ENCODE measurements around the gene IGFN1. TPM values are rescaled to one million over a fixed set of nuclear protein-coding genes. Genes with fewer than 3 reads are reported as not detected.

The IGFN1 gene
- total and polyA plus RNA-seq, 2 of the 4 experiments (the other 2 are of a cell fraction): 0.05 TPM; not detected in 1

DNA sequence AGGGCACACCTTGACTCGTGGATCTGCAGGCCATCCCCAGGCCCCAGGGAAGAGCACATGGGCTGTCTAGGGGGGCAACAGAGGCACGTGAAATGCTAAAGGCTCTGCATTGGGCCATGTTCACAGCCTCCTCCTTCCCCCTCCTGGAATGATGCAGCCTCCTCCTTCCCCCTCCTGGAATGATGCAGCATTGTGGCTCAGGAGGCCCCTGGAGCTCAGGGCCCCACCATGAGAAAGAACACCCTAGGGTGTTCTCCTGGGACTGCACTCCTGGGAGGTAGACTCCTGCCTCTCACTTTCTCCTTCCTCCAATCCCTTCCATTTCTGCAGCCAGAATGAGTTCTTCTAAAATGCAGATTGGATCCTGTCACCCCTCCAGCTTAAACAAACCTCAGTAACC is 1.5 kb upstream of the IGFN1 start:
- Histone ChIP-seq H3K4ac (ENCODE audit: low read depth, low read length) (no peak overlapping the region), H3K23ac (ENCODE audit: low read depth, low read length) (no peak overlapping the region), H3K27ac (ENCODE audit: insufficient read depth, low read length) (no peak overlapping the region), H3K18ac (ENCODE audit: low read depth, low read length) (no peak overlapping the region), H3K56ac (ENCODE audit: extremely low read depth, insufficient read depth, low read length) (no peak overlapping the region), H3K14ac (replicated peaks; ENCODE audit: low read depth, low read length) (no peak overlapping the region), H3K9me3 (ENCODE audit: control insufficient read depth, insufficient read depth, low read length) (no peaks in the 10 kb centered on the region), H2BK20ac (ENCODE audit: low read depth, low read length) (no peak overlapping the region), H2AFZ (replicated peaks; ENCODE audit: low read length, poor library complexity) (no peak overlapping the region), H3K27me3 (ENCODE audit: control insufficient read depth, insufficient read depth, low read length) (no peaks in the 10 kb centered on the region), H3K4me1 (ENCODE audit: control insufficient read depth, insufficient read depth, low read length) (peaks cover 6% of the 10 kb centered on the region), H4K91ac (ENCODE audit: insufficient read depth, low read depth, low read length) (no peak overlapping the region), H2BK5ac (ENCODE audit: low read depth, low read length, poor library complexity, severe bottlenecking) (no peak overlapping the region), H4K8ac (ENCODE audit: low read depth in 2 of 2, low read length in 2 of 2) (no peak overlapping the region), H3K36me3 (ENCODE audit: control insufficient read depth, insufficient read depth, low read length) (no peaks in the 10 kb centered on the region), H2AK5ac (ENCODE audit: low read depth, low read length) (no peak overlapping the region), H3K9me1 (ENCODE audit: insufficient read depth, low read length) (peaks cover 15% of the 10 kb centered on the region), H2AK9ac (replicated peaks; ENCODE audit: low read depth, low read length, poor library complexity) (no peak overlapping the region), H3K79me1 (ENCODE audit: low read depth in 1 of 2, low read length in 2 of 2) (no peaks in the 10 kb centered on the region), H3K4me2 (ENCODE audit: low read depth, low read length) (no peak overlapping the region), H4K20me1 (ENCODE audit: insufficient read depth, low read length) (no peaks in the 10 kb centered on the region), H3K4me3 (ENCODE audit: insufficient read depth, low read depth, low read length) (no peak overlapping the region), H4K5ac (ENCODE audit: low read depth, low read length) (no peak overlapping the region), H2BK120ac (ENCODE audit: low read depth, low read length) (no peak overlapping the region), H3K9ac (ENCODE audit: low read depth, low read length) (no peak overlapping the region), H2BK15ac (ENCODE audit: low read depth, low read length) (no peak overlapping the region)
- intact Hi-C loops (cut with micrococcal nuclease): loop anchor here (10.0 kb wide), 1 partner anchor 104 kb away; no protein-coding TSS in a partner anchor
- in situ Hi-C loops (cut with MboI; ENCODE audit: low sequenced_read_pairs): no loop called here
- WGBS, 2 experiments (ENCODE audit: extremely low coverage in 2 of 2, insufficient read length in 1 of 2): no CpG with 5 or more reads among the region's 2 CpGs
- no peak for TF ChIP-seq RFX5 (IDR thresholded peaks at IDR 0.05; ENCODE audit: low read depth, low read length)
- no peak for TF ChIP-seq MAZ (IDR thresholded peaks at IDR 0.05; ENCODE audit: borderline replicate concordance, low read depth, low read length)
- TF ChIP-seq, protein P1, sequence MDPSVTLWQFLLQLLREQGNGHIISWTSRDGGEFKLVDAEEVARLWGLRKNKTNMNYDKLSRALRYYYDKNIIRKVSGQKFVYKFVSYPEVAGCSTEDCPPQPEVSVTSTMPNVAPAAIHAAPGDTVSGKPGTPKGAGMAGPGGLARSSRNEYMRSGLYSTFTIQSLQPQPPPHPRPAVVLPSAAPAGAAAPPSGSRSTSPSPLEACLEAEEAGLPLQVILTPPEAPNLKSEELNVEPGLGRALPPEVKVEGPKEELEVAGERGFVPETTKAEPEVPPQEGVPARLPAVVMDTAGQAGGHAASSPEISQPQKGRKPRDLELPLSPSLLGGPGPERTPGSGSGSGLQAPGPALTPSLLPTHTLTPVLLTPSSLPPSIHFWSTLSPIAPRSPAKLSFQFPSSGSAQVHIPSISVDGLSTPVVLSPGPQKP (IDR thresholded peaks at IDR 0.05; ENCODE audit: borderline replicate concordance, low read depth, low read length): no peak
- TF ChIP-seq FOS (IDR thresholded peaks at IDR 0.05; ENCODE audit: low read depth, low read length): no peak
- no peak for TF ChIP-seq NFE2L2 (IDR thresholded peaks at IDR 0.05; ENCODE audit: low read depth, low read length)
- TF ChIP-seq RAD21 (IDR thresholded peaks at IDR 0.05; ENCODE audit: low read length): no peak
- no peak for TF ChIP-seq MXI1 (IDR thresholded peaks at IDR 0.05; ENCODE audit: borderline replicate concordance, low read depth, low read length)
- TF ChIP-seq CEBPB (IDR thresholded peaks at IDR 0.05; ENCODE audit: low read depth, low read length): no peak
- no peak for TF ChIP-seq MAFK (IDR thresholded peaks at IDR 0.05; ENCODE audit: low read depth, low read length)
- no peak for TF ChIP-seq RCOR1 (IDR thresholded peaks at IDR 0.05; ENCODE audit: insufficient replicate concordance, low read length)
- TF ChIP-seq CHD1 (IDR thresholded peaks at IDR 0.05; ENCODE audit: low read depth, low read length): no peak
- no peak for TF ChIP-seq BHLHE40 (IDR thresholded peaks at IDR 0.05; ENCODE audit: low read depth, low read length)
- no peak for TF ChIP-seq POLR2A (IDR thresholded peaks at IDR 0.05; ENCODE audit: low read depth, low read length)
- no peak for ATAC-seq (ENCODE audit: low read depth)
- dilution Hi-C loops (cut with HindIII; ENCODE audit: low sequenced_read_pairs, unreplicated experiment): no loop called here
- CTCF ChIA-PET: no interaction called here
- no peak for DNase-seq
- no TSS peak for BruUV-seq (replicated peaks)
- POLR2A ChIA-PET (ENCODE audit: unreplicated experiment): no interaction called here
